BLaER1 treated with 17β-estradiol and CSF1 and Interleukin-3, amounts not matched to agents 10 nM and 100 nM (cell line): ENCODE results near the gene KIF5A.

Source experiments
- H3K27ac ChIP-seq, 11 experiments: shearing (Covaris generic); formaldehyde crosslinking; 2 replicates each; pipeline ENCODE4 v1.8.1; 2022
- H3K27me3 ChIP-seq, 11 experiments: shearing (Covaris generic); formaldehyde crosslinking; 2 replicates each; pipeline ENCODE4 v1.8.1; 2022
- H3K36me3 ChIP-seq, 11 experiments: shearing (Covaris generic); formaldehyde crosslinking; 2 replicates each; pipeline ENCODE4 v1.8.1; 2022
- H3K4me1 ChIP-seq, 10 experiments: shearing (Covaris generic); formaldehyde crosslinking; 2 replicates each; pipeline ENCODE4 v1.8.1; 2022
- H3K4me2 ChIP-seq, 11 experiments: shearing (Covaris generic); formaldehyde crosslinking; 2 replicates each; pipeline ENCODE4 v1.8.1; 2022
- H3K4me3 ChIP-seq, 10 experiments: shearing (Covaris generic); formaldehyde crosslinking; 2 replicates each; pipeline ENCODE4 v1.8.1; 2022
- H3K9ac ChIP-seq, 11 experiments: shearing (Covaris generic); formaldehyde crosslinking; 2 replicates each; pipeline ENCODE4 v1.8.1; 2022
- H3K9me3 ChIP-seq, 11 experiments: shearing (Covaris generic); formaldehyde crosslinking; replicated peaks in 1 of 11; 2 replicates each; pipeline ENCODE4 v1.8.1; 2022
- H4K20me1 ChIP-seq, 11 experiments: shearing (Covaris generic); formaldehyde crosslinking; 2 replicates each; pipeline ENCODE4 v1.8.1; 2022
- Cebpa-rat ChIP-seq, 11 experiments: shearing (Covaris generic); IDR thresholded peaks; 2 replicates each; pipeline ENCODE4 v1.8.1; 2022

KIF5A gene

DNA sequence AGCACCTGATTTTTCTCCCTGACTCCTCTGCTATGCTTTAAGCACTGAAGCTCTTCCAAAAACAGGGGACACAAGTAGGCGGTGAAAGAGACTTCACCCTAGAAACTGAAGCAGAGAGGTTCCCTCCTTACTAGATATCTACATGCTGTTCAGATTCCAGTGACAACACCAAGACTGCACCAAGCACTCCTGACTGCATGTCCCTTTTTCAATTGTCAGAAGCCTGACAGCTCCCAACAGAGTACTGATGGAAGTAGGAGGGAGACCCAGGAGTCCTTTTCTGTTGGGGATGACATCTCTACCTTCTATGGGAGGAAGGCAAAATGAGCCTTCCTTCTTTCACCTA, 13.3 kb upstream of the KIF5A start:
- Histone ChIP-seq H3K4me1 (peaks cover 0 to 11% (median 0%) of the 10 kb centered on the region in 10 experiments; a peak in 3 of 20 replicates), H3K27me3 (no peaks in the 10 kb centered on the region), H3K9ac (no peak overlapping the region), H3K36me3 (peaks cover 71 to 100% (median 91%) of the 10 kb centered on the region in 11 experiments), H4K20me1 (peaks cover 0 to 67% (median 0%) of the 10 kb centered on the region in 11 experiments; a peak in 8 of 22 replicates), H3K9me3 (no peaks in the 10 kb centered on the region), H3K4me3 (no peak overlapping the region), H3K4me2 (no peak overlapping the region), H3K27ac (no peak overlapping the region)
- TF ChIP-seq Cebpa-rat (IDR thresholded peaks at IDR 0.05) = no peak

DNA sequence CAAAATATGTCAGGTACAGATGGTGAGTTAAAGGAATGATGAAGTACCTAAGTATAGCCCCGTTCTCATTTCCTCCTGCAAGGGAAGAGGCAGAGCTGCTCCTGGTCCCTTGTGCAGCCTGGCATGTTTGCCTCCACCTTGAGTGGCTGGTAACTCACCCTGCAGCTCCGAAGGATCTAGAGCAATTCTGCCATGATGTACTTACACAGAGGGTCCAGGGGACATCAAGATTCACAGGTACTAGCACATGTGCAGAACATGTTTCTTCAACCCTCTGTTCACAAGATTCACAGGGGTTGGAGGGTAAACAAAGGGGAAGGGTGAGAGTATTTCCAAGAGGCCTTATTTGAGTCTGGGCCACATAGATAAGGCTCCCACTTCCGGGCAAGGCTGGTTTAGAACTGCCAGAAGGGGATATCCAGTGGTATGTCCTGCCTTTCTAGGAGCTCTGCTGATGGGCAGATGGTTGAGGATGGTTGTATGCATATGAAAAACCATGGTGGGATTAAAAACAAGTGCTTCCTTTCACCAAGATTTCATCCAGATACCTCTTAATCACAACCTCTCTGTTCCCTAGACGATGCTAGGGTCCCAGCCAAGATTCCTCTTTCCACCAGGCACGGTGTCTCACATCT, 10.6 kb upstream of the KIF5A start:
- no peak for TF ChIP-seq Cebpa-rat (IDR thresholded peaks at IDR 0.05)
- Histone ChIP-seq H3K27ac (no peak overlapping the region), H3K9ac (no peak overlapping the region), H3K4me1 (peaks cover 16 to 25% (median 18%) of the 10 kb centered on the region in 10 experiments), H4K20me1 (peaks cover 0 to 80% (median 7%) of the 10 kb centered on the region in 11 experiments; a peak in 12 of 22 replicates), H3K27me3 (no peaks in the 10 kb centered on the region), H3K36me3 (peaks cover 52 to 86% (median 77%) of the 10 kb centered on the region in 11 experiments), H3K4me3 (no peak overlapping the region), H3K4me2 (no peak overlapping the region), H3K9me3 (no peaks in the 10 kb centered on the region)

DNA sequence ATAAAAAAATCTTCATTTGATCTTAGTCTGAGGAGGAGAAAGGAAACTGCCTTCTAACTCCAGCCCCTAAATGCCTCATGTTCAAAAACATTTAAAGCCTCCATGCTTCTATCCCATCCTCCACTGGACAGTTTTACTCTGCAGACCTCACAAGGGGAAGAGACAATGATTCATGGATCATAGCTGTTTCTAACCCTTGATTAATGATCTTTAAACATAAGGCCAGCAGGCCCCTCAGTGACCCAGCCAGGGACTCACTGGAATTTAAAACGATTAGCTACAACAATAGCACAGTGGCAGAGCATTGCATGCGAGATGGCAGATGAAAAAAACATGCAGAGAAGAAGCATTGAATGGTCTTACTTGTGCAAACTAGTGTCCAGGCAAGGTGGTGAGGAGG, 8.8 kb upstream of the KIF5A start:
- Histone ChIP-seq H3K4me2 (no peak overlapping the region), H3K9ac (no peak overlapping the region), H3K9me3 (no peaks in the 10 kb centered on the region), H3K36me3 (peaks cover 34 to 72% (median 63%) of the 10 kb centered on the region in 11 experiments), H4K20me1 (peaks cover 0 to 72% (median 10%) of the 10 kb centered on the region in 11 experiments; a peak in 12 of 22 replicates), H3K4me3 (no peak overlapping the region), H3K27ac (no peak overlapping the region), H3K4me1 (peaks cover 33 to 43% (median 36%) of the 10 kb centered on the region in 10 experiments), H3K27me3 (no peaks in the 10 kb centered on the region)
- no peak for TF ChIP-seq Cebpa-rat (IDR thresholded peaks at IDR 0.05)

DNA sequence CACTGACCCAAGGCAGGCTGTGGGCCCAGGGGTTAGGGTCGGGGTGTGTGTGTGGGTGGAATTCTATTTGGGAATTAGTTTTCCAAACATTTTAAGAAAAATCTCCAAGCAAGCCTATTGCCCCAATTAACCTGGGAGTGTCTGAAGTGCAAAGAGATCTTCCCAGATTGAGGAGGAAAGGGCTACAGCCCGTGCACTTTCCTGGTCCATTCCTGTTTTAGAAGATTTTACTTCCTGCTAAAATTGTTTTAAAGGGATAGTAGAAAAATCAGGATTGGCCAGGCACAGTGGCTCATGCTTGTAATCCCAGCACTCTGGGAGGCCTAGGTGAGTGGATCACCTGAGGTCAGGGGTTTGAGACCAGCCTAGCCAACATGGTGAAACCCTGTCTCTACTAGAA, 8.1 kb upstream of the KIF5A start:
- Histone ChIP-seq H3K4me2 (no peak overlapping the region), H3K27me3 (no peaks in the 10 kb centered on the region), H4K20me1 (peaks cover 0 to 65% (median 10%) of the 10 kb centered on the region in 11 experiments; a peak in 12 of 22 replicates), H3K27ac (no peak overlapping the region), H3K36me3 (peaks cover 27 to 66% (median 58%) of the 10 kb centered on the region in 11 experiments), H3K4me1 (peaks cover 38 to 48% (median 41%) of the 10 kb centered on the region in 10 experiments), H3K9me3 (no peaks in the 10 kb centered on the region), H3K4me3 (no peak overlapping the region), H3K9ac (no peak overlapping the region)
- TF ChIP-seq Cebpa-rat (IDR thresholded peaks at IDR 0.05) = no peak

DNA sequence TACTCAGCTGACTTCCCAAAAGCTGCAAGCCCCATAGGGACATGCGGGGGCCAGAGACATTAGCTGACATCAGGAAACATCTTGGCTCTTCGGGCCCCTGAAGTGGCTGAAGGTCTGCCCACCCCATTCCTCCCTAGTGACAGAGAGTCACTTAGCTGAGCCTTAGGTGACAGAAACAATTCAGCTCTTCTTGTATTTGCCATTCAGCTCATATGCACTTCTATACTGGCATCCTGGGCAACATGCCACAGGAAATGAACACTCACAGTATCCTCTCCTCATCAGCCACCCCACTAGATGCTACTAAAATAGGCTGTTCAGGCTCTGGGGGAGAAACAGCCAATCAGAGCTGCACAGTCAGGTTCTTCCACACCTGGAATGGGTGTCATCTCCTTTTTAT, 6.3 kb upstream of the KIF5A start:
- Histone ChIP-seq H4K20me1 (peaks cover 0 to 54% (median 10%) of the 10 kb centered on the region in 11 experiments; a peak in 12 of 22 replicates), H3K9me3 (no peaks in the 10 kb centered on the region), H3K4me2 (peak overlapping the region; percentile 59 to 98 (median 95)), H3K36me3 (peaks cover 19 to 53% (median 42%) of the 10 kb centered on the region in 11 experiments), H3K4me1 (peaks cover 35 to 52% (median 45%) of the 10 kb centered on the region in 10 experiments), H3K27ac (peak overlapping the region in 7 of 11 experiments; percentile 14 to 40 (median 25); a peak in 10 of 22 replicates), H3K4me3 (no peak overlapping the region), H3K27me3 (peaks cover 12 to 15% (median 13%) of the 10 kb centered on the region in 11 experiments), H3K9ac (peak overlapping the region in 8 of 11 experiments; percentile 32 to 58 (median 41); a peak in 13 of 22 replicates)
- no peak for TF ChIP-seq Cebpa-rat (IDR thresholded peaks at IDR 0.05)

DNA sequence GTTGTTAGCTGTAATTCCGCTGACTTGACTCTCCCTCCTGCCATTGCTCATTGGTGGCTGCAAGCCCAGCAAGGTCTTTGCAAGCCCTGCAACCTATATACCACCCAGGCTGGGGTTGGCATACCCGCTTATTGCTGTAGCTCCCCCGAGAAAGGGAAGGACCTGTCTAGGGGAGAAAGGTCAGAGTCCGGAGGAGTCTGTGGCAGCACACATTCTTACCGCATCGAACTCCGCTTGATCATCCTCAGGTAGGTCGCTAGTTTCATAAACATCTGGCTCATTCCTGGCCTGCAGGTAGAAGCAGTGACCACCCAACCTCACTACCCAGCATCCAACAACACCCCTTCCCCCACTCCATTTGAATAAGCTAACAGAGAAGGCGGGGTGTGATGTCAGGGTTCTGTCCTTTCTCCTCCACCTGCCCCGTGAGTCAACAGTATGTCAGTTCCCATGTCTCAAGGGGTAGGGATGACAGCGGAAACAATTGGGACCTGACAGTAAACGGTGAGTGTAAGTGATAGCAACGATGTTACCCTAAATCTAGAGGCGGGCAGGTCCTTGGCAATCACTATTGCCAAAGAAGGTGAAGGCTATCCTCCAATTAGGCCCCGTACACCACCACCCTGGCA, 3.9 kb upstream of the KIF5A start:
- peaks cover 35 to 52% (median 45%) of the 10 kb centered on the region in 10 experiments for H3K4me1 ChIP-seq
- peak overlapping the region; percentile 75 to 96 (median 89); a peak in 21 of 22 replicates for H3K27ac ChIP-seq
- H3K27me3 ChIP-seq = peaks cover 35 to 38% (median 36%) of the 10 kb centered on the region in 11 experiments
- TF ChIP-seq Cebpa-rat (IDR thresholded peaks at IDR 0.05) = no peak
- peak overlapping the region; percentile 79 to 99 (median 94) for H3K4me3 ChIP-seq
- H3K9me3 ChIP-seq = no peaks in the 10 kb centered on the region
- H3K9ac ChIP-seq = peak overlapping the region; percentile 88 to 98 (median 95)
- peak overlapping the region; percentile 78 to 98 (median 95) for H3K4me2 ChIP-seq
- peaks cover 0 to 30% (median 9%) of the 10 kb centered on the region in 11 experiments; a peak in 11 of 22 replicates for H4K20me1 ChIP-seq
- H3K36me3 ChIP-seq = peaks cover 10 to 31% (median 19%) of the 10 kb centered on the region in 11 experiments; a peak in 21 of 22 replicates

DNA sequence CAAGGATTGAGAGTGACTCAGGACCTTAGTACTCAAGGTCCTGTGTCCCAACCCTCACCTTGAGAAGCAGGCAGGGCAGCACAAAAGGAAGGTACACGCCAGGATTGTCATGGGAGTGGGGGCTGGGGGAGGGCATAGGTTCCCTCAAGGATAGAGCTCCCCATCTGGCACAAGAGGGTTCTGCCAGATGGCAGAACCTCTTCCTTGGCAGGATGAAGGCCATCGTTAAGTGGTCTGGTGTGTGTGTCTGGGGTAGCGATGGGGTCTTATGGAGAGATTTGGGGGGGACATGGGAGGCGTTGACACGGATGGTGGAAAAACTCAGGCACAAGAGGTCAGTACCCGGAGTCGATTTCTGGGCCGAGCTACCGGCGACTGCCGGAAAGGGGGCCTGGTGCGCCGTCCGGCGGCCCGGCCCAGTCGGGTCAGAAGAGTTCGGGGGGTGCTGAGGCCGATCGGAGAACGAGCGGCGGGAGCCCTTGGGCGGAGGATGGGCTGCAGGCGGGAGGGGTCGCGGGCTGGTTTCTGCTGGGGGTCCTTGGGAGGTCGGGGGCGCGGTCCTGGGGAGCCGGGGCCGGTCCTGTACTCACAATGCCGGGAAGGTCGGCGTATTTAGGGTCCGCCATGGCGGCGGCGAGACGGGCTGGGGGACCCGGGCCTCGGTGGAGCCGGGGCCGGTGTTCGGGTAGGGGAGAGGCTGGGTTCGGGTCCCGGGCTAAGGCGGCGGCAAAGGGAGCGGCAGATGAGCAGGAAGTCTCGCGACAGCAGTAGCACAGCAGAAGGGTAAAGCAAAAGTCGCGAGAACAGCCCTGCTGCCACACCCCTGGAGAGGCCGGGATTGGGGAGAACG, 3.2 kb upstream of the KIF5A start, which contains the start of gene DCTN2:
Gene DCTN2 (minus strand): TSS at position 755 of the 850 bp plus-strand sequence. CDS start 129 bp downstream, at position 626.
- Histone ChIP-seq H3K4me2 (peak within 1 kb of the TSS; percentile 78 to 98 (median 95)), H3K4me3 (peak within 1 kb of the TSS; percentile 79 to 99 (median 94)), H3K27ac (peak within 1 kb of the TSS; percentile 75 to 96 (median 89)), H3K36me3 (peaks cover 5 to 24% (median 11%) of the 10 kb centered on the region in 11 experiments; a peak in 21 of 22 replicates), H3K4me1 (peaks cover 35 to 46% (median 45%) of the 10 kb centered on the region in 10 experiments), H4K20me1 (peaks cover 0 to 23% (median 7%) of the 10 kb centered on the region in 11 experiments; a peak in 9 of 22 replicates), H3K9me3 (no peaks in the 10 kb centered on the region), H3K27me3 (peaks cover 43 to 46% (median 44%) of the 10 kb centered on the region in 11 experiments), H3K9ac (peak within 1 kb of the TSS; percentile 88 to 98 (median 95))
- no peak for TF ChIP-seq Cebpa-rat (IDR thresholded peaks at IDR 0.05)

DNA sequence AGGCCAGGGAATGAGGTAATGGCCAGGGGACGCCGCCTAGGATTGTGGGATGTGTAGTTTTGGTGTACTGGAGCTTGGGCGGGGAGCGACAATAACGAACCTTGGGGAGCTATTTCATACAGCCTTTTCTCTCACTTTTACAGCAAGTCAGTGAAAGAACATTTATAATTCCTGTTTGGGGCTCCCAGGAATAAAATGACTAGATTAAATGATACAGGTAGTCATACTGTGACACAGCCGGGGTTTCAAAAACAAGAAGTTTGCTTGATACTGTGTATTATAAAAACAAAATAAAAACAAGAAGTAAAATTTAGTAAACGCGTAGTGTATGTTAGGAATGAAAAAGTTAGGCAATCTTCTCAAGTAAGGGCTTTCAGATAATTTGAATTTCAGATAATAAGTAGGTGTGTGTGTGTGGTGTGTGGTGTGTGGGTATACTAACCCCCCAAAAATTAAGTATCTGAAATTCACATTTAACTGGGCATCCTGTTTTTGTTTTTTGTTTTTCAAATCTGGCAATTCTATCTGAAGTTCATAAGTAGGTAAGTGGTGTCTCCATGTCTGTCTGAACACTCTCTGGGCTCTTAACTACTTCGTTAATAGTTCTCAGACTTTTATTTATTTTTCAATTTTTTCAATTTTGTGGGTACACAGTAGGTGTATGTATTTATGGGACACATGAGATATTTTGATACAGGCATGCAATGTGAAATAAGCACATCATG, 2.4 kb upstream of the KIF5A start:
- peak overlapping the region in 5 of 11 experiments; percentile 86 to 96 (median 94); a peak in 9 of 22 replicates for H3K27ac ChIP-seq
- H3K4me2 ChIP-seq = peak overlapping the region; percentile 19 to 98 (median 78); a peak in 21 of 22 replicates
- H3K4me1 ChIP-seq = peaks cover 35 to 46% (median 44%) of the 10 kb centered on the region in 10 experiments
- TF ChIP-seq Cebpa-rat (IDR thresholded peaks at IDR 0.05) = no peak
- no peaks in the 10 kb centered on the region for H3K9me3 ChIP-seq
- H3K4me3 ChIP-seq = peak overlapping the region; percentile 79 to 99 (median 94)
- H3K27me3 ChIP-seq = peaks cover 43 to 52% (median 47%) of the 10 kb centered on the region in 11 experiments
- H3K36me3 ChIP-seq = peaks cover 0 to 16% (median 3%) of the 10 kb centered on the region in 11 experiments; a peak in 12 of 22 replicates
- H3K9ac ChIP-seq = peak overlapping the region; percentile 88 to 98 (median 95); a peak in 21 of 22 replicates
- peaks cover 0 to 19% (median 7%) of the 10 kb centered on the region in 11 experiments; a peak in 9 of 22 replicates for H4K20me1 ChIP-seq
